NT2/D1 (cell line): Measurements from ENCODE around the gene ADK.

Source experiments
- DNase-seq: peaks from one replicate; pipeline ENCODE4 v3.0.0-alpha.2; 2011; ENCODE audit warnings: low read depth, low spot score
- H3K27me3 ChIP-seq: 2 replicates; pipeline ENCODE4 v1.6.0; 2011; ENCODE audit warnings: mild to moderate bottlenecking; ENCODE audit not compliant: insufficient read length, insufficient read depth
- H3K36me3 ChIP-seq: 2 replicates; pipeline ENCODE4 v1.6.1; 2011; ENCODE audit warnings: mild to moderate bottlenecking, low read length, mixed read lengths; ENCODE audit not compliant: insufficient read depth, insufficient read length
- H3K4me1 ChIP-seq: 2 replicates; pipeline ENCODE4 v1.5.1; 2011; ENCODE audit not compliant: insufficient read depth, insufficient read length
- H3K4me3 ChIP-seq: 2 replicates; pipeline ENCODE4 v1.5.1; 2011; ENCODE audit warnings: low read depth; ENCODE audit not compliant: insufficient read length
- H3K9ac ChIP-seq: 2 replicates; pipeline ENCODE4 v1.6.0; 2011; ENCODE audit warnings: low read depth; ENCODE audit not compliant: insufficient read length
- H3K9me3 ChIP-seq: 2 replicates; pipeline ENCODE4 v1.5.1; 2011; ENCODE audit warnings: mild to moderate bottlenecking, low read length; ENCODE audit not compliant: insufficient read depth
- SUZ12 ChIP-seq: IDR thresholded peaks from 2 replicates; pipeline ENCODE4 v1.6.1; 2011; ENCODE audit not compliant: insufficient read length, insufficient read depth; ENCODE audit errors: extremely low read depth
- YY1 ChIP-seq: IDR thresholded peaks from 2 replicates; pipeline ENCODE4 v1.6.1; 2011; ENCODE audit not compliant: insufficient read length, insufficient read depth
- ZNF274 ChIP-seq: IDR thresholded peaks from 2 replicates; pipeline ENCODE4 v1.6.1; 2011; ENCODE audit warnings: mild to moderate bottlenecking, low read depth, low read length

Gene ADK

DNA sequence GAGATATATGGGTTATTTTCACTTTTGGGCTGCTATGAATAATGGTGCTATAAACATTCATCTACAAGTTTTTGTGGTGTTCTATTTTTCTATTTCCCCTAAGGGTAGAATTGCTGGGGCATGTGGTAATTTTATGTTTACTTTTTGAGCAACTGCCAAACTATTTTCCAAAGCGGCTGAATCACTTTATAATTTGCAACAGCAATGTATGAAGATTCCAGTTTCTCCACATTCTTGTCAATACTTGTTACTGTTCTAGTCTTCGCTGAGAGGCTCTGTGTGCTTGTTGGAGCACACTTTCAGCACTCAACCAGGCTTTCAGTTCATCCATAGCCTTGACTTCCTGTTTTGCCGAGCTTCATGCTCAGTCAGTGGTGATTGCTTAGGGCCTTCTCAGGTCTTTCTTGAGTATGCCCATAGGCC, 39.0 kb downstream of the ADK start:
- Histone ChIP-seq H3K4me1 (no peaks in the 10 kb centered on the region), H3K4me3 (no peak overlapping the region), H3K27me3 (no peaks in the 10 kb centered on the region), H3K36me3 (no peaks in the 10 kb centered on the region), H3K9ac (no peak overlapping the region), H3K9me3 (no peaks in the 10 kb centered on the region)
- TF ChIP-seq ZNF274 (no peak), SUZ12 (no peak), YY1 (no peak)
- DNase-seq, result no peak

DNA sequence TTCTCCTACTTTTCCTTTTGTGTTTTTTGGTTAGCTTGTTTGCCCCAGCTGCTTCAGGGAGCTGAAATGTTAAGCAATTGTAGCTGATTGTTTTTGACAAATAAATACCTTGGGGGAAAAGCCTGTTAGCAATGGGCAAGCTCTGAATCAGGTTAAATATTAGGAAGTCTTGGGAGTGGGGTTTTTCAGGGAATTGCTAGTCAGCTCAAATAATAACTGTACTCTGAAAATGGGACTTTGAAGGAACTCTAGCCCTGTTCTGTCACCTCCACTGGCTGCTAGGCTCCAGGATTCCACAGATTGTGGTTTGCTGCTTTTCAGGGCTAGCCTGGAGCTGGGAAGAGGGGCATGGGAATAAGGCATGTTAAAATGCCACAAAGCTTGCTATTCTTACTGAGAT, 39.5 kb downstream of the ADK start:
- no peak overlapping the region for H3K4me3 ChIP-seq
- no peaks in the 10 kb centered on the region for H3K36me3 ChIP-seq
- no peaks in the 10 kb centered on the region for H3K9me3 ChIP-seq
- no peaks in the 10 kb centered on the region for H3K27me3 ChIP-seq
- no peaks in the 10 kb centered on the region for H3K4me1 ChIP-seq
- TF ChIP-seq YY1 (no peak), ZNF274 (no peak), SUZ12 (no peak)
- H3K9ac ChIP-seq, result no peak overlapping the region
- DNase-seq, result no peak

DNA sequence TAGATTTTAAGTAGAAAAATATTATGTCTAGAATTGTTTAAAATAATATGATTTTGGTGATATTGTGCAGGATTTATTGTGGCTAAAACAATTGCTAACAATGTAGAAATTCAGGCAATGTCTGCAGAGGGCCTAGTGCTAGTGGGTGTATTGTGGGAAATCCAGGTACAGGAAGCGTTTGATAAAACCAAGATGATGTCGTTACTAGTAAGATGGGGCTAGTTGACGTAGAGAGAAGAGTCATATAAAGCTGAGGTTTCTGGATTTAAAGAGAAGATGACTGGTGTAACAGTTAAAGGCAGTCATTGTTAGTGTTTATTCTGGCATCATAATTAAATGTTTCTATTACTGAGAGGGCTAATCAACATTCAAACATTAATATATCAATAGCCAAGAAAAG, 43.5 kb downstream of the ADK start:
- no peak for DNase-seq
- H3K36me3 ChIP-seq, result no peaks in the 10 kb centered on the region

DNA sequence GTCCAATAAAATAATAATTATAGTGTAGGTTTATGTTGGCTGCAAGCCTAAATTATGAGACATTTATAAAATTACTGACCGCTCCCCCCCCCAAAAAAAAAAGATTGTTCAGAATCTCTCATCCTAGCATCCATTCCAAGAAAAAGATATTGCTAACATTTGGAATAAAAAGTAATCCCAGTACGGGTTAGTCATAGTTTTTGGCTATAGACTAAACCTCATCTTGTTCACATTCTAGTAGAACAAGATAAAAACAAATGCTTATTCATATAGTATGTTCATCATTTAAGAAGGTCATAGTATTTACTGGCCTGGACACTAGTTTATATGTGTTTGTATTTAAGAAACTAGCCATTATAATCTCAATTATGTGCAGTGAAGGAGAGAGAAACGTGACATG, 44.0 kb downstream of the ADK start:
- TF ChIP-seq ZNF274 (no peak), YY1 (no peak), SUZ12 (no peak)
- Histone ChIP-seq H3K9me3 (no peaks in the 10 kb centered on the region), H3K36me3 (no peaks in the 10 kb centered on the region), H3K27me3 (no peaks in the 10 kb centered on the region), H3K4me3 (no peak overlapping the region), H3K4me1 (no peaks in the 10 kb centered on the region), H3K9ac (no peak overlapping the region)
- DNase-seq, result no peak

More for the DNA sequence above, 43.5 kb downstream of the ADK start:
- H3K4me3 ChIP-seq, result no peak overlapping the region
- H3K9ac ChIP-seq, result no peak overlapping the region
- no peaks in the 10 kb centered on the region for H3K27me3 ChIP-seq
- H3K4me1 ChIP-seq, result no peaks in the 10 kb centered on the region
- H3K9me3 ChIP-seq, result no peaks in the 10 kb centered on the region
- TF ChIP-seq SUZ12 (no peak), ZNF274 (no peak), YY1 (no peak)

DNA sequence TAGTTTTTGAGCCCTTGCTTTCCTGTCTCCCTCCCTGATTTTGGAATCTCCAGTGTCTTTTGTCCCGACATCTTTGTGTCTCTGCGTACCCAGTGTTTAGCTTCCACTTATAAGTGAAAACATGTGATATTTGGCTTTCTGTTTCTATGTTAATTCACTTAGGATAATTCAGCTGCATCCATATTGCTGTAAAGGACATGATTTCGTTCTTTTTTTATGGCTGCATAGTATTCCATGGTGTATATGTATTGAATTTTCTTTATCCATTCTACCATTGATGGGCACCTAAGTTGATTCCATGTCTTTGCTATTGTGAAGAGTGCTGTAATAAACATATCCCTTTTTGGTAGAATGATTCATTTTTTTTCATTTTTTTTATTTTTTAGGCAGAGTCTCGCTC, 48.3 kb downstream of the ADK start:
- H3K36me3 ChIP-seq, result peaks cover 7% of the 10 kb centered on the region
- DNase-seq, result no peak
- no peaks in the 10 kb centered on the region for H3K4me1 ChIP-seq
- no peak overlapping the region for H3K4me3 ChIP-seq
- no peaks in the 10 kb centered on the region for H3K9me3 ChIP-seq
- no peak overlapping the region for H3K9ac ChIP-seq
- no peak for TF ChIP-seq ZNF274
- H3K27me3 ChIP-seq, result no peaks in the 10 kb centered on the region

DNA sequence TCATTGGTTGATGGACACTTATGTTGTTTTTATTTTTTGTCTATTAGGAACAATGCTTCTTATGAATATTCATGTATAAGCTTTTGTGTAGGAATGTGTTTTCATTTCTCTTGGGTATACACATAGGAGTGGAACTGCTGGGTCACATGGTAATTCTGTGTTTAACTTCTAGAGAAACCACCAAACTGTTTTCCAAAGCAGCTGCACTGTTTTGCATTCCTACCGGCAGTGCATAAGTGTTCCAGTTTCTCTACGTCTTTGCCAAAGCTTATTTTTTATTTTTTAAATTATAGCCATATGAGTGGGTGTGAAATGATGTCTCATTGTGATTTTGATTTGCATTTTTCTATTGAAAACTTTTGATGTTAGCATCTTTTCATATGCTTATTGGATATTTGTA, 51.3 kb downstream of the ADK start:
- TF ChIP-seq ZNF274 (no peak), YY1 (no peak), SUZ12 (no peak)
- Histone ChIP-seq H3K27me3 (no peaks in the 10 kb centered on the region), H3K9ac (no peak overlapping the region), H3K9me3 (no peaks in the 10 kb centered on the region), H3K4me1 (no peaks in the 10 kb centered on the region), H3K36me3 (peaks cover 10% of the 10 kb centered on the region), H3K4me3 (no peak overlapping the region)
- DNase-seq, result no peak

DNA sequence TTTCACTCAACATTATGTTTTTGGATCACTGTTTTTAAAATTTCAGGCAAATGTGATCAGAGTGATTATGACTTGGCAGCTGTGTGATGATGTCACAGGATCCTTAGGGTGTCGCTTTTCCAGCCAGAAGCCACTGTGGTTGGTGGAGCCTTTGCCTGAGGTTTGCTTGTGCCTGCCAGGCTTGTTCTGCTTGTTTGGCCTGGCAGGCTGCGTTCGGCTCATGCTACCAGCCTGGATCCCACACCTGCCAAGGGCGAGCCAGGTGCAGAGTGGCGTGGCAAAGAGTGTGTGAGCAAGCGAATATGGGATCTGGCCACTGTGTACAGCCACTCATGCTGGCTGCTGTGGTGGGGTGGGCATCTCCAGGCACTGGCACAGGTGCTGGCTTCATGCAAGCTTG, 55.7 kb downstream of the ADK start:
- peaks cover 8% of the 10 kb centered on the region for H3K36me3 ChIP-seq

DNA sequence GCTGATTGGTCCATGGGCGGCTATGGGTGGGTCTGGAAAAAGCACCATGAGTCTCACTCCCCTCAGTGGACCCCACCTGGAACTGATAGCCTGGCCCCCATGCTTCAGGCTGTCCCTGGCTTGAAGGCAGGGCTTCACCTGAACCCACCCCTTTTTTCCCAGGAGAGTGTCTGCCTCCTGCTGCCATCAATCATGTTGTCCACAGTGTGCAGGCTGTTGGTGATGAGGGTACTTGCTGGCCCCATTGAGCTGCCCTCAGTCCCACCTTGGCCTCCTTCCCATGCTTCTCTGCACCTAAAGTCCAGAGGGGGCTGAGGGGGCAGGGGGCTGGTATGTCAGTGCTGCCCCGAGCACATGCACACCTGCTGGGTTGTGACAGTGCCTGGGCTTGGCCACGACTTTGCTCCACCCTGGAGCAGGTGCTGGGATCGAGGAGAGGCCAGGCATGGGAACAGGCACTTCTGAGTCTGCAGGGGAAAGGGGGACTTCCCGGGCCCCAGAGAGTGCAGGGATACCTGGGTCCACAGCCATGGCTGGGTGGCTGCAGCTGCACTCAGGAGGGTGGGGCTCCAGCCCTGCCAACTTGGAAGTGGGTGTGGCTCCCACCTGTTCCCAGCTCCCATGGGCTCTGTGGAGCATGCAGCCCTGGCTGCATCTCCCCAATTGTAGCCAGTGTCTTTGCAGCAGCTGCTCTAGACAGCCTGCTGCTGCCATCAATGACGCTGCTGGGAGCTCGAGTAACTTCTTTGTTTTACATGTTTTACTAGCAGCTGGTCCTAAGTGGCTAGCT, 56.9 kb downstream of the ADK start:
- no peaks in the 10 kb centered on the region for H3K9me3 ChIP-seq
- TF ChIP-seq ZNF274, result no peak
- TF ChIP-seq YY1, result no peak
- no peak for TF ChIP-seq SUZ12
- H3K4me3 ChIP-seq, result no peak overlapping the region
- H3K27me3 ChIP-seq, result no peaks in the 10 kb centered on the region
- no peaks in the 10 kb centered on the region for H3K4me1 ChIP-seq
- no peak for DNase-seq
- H3K36me3 ChIP-seq, result peaks cover 3% of the 10 kb centered on the region
- no peak overlapping the region for H3K9ac ChIP-seq

More for the DNA sequence above, 55.7 kb downstream of the ADK start:
- Histone ChIP-seq H3K9ac (no peak overlapping the region), H3K9me3 (no peaks in the 10 kb centered on the region), H3K4me1 (no peaks in the 10 kb centered on the region), H3K4me3 (no peak overlapping the region), H3K27me3 (no peaks in the 10 kb centered on the region)
- TF ChIP-seq SUZ12 (no peak), YY1 (no peak), ZNF274 (no peak)
- no peak for DNase-seq
